Sigmoid colon (tissue), 7 donors: ENCODE measurements around the gene PHF1. TPM values are rescaled to one million over a fixed set of nuclear protein-coding genes. Genes with fewer than 3 reads are reported as not detected.

ENCODE experiments used
- DNase-seq: peaks from one replicate; pipeline ENCODE4 v3.0.0-alpha.2; 2019
- H3K27ac ChIP-seq, 4 donors: fragments of 200-600 bp; sonication (generic); one replicate each; pipeline ENCODE4 v1.5.1; 2016 to 2019; ENCODE audit warnings: mild to moderate bottlenecking in 1 of 4
- H3K27me3 ChIP-seq, 3 donors: fragments of 200-600 bp; sonication (generic); one replicate each; pipeline ENCODE4 v1.5.1; 2019; ENCODE audit warnings: mild to moderate bottlenecking in 1 of 3
- H3K36me3 ChIP-seq, 4 donors: fragments of 200-600 bp; sonication (generic); one replicate each; pipeline ENCODE4 v1.5.1; 2016 to 2019
- H3K4me1 ChIP-seq, 4 donors: fragments of 200-600 bp; sonication (generic); one replicate each; pipeline ENCODE4 v1.5.1; 2017 to 2019
- H3K4me3 ChIP-seq, 4 donors: fragments of 200-600 bp; sonication (generic); one replicate each; pipeline ENCODE4 v1.5.1; 2017 to 2019; ENCODE audit warnings: mild to moderate bottlenecking in 2 of 4, moderate library complexity in 1 of 4
- H3K9me3 ChIP-seq, 4 donors: fragments of 200-600 bp in 3 of 4; sonication (generic) in 3 of 4; one replicate each; pipeline versions ENCODE4 v1.5.1 to v1.6.1; 2013 to 2019
- CTCF ChIP-seq, 4 experiments: fragments of 450-650 bp in 3 of 4; fragments of 200-600 bp in 1 of 4; IDR thresholded peaks; one replicate each; pipeline ENCODE4 v1.5.1; 2016 to 2019; ENCODE audit warnings: antibody characterized with exemption in 4 of 4, mild to moderate bottlenecking in 3 of 4, moderate library complexity in 2 of 4
- EP300 ChIP-seq, 4 donors: sonication (generic); formaldehyde crosslinking; IDR thresholded peaks; one replicate each; pipeline ENCODE4 v1.6.1; 2017; ENCODE audit warnings: antibody characterized with exemption in 4 of 4
- POLR2A ChIP-seq, 2 donors: fragments of 450-650 bp; IDR thresholded peaks; one replicate each; pipeline ENCODE4 v1.6.1; 2016; ENCODE audit warnings: antibody characterized with exemption in 2 of 2, mild to moderate bottlenecking in 2 of 2, moderate library complexity in 2 of 2
- POLR2AphosphoS5 ChIP-seq, 4 donors: sonication (generic); formaldehyde crosslinking; IDR thresholded peaks; one replicate each; pipeline ENCODE4 v1.6.1; 2017; ENCODE audit warnings: antibody characterized with exemption in 4 of 4
- WGBS, 2 donors: extraction: QIAGEN DNeasy Blood & Tissue Kit; methylation state at CpG; one replicate each; pipeline ENCODE4 v1.1.7; 2013; 5-methylcytosine and 5-hydroxymethylcytosine counted together
- intact Hi-C: fragments of 100-400 bp; cut with DNase I; formaldehyde crosslinking; loops from one replicate; pipeline ENCODE4 v1.15.1; 2023
- polyA plus RNA-seq, 3 donors: library from polyadenylated mRNA; stranded (reverse); fragments of 200-250 nt; gene quantifications; one replicate each; pipeline ENCODE4 v1.2.3, GENCODE V29; 2013
- total RNA-seq, 4 donors: library from RNA; depleted of rRNA; stranded (reverse); fragments of >200 nt; gene quantifications; one replicate each; pipeline ENCODE4 v1.1.0, GENCODE V29; 2016
- donor health status: healthy with polysubstance abuse.
- donor health status: Bipolar disorder and iron deficiency.
- donor health status: healthy.

The PHF1 gene
- total and polyA plus RNA-seq, 7 donors: 22.4 to 82.3 (median 57.1) TPM

DNA sequence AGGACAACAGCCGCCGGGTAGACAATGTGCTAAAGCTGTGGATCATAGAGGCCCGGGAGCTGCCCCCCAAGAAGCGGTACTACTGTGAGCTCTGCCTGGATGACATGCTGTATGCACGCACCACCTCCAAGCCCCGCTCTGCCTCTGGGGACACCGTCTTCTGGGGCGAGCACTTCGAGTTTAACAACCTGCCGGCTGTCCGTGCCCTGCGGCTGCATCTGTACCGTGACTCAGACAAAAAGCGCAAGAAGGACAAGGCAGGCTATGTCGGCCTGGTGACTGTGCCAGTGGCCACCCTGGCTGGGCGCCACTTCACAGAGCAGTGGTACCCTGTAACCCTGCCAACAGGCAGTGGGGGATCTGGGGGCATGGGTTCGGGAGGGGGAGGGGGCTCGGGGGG, 26.9 kb downstream of the PHF1 start:
- no peaks in the 10 kb centered on the region for H3K9me3 ChIP-seq
- DNase-seq: no peak
- 95 to 96% methylated on average over 18 of the region's 18 CpGs for WGBS, 2 donors
- H3K27me3 ChIP-seq: no peaks in the 10 kb centered on the region
- no peak overlapping the region for H3K27ac ChIP-seq
- TF ChIP-seq POLR2A (IDR thresholded peaks at IDR 0.05) (no peak), CTCF (IDR thresholded peaks at IDR 0.05) (no peak), EP300 (IDR thresholded peaks at IDR 0.05) (no peak), POLR2AphosphoS5 (IDR thresholded peaks at IDR 0.05) (no peak)
- intact Hi-C loops: no loop called here
- H3K4me3 ChIP-seq: no peak overlapping the region
- peaks cover 0 to 18% (median 15%) of the 10 kb centered on the region in 4 donors for H3K4me1 ChIP-seq
- H3K36me3 ChIP-seq: peaks cover 26 to 72% (median 34%) of the 10 kb centered on the region in 4 donors

GRCh38 chr6:33438978-33439594, 28.3 kb downstream of the PHF1 start:
- DNase-seq: peak; percentile 11
- intact Hi-C loops: no loop called here
- H3K27me3 ChIP-seq: no peaks in the 10 kb centered on the region
- H3K9me3 ChIP-seq: no peaks in the 10 kb centered on the region
- no peak for TF ChIP-seq CTCF (IDR thresholded peaks at IDR 0.05)
- no peak overlapping the region for H3K4me3 ChIP-seq
- WGBS, 2 donors: 97 to 98% methylated on average over 3 of the region's 3 CpGs
- no peak overlapping the region for H3K27ac ChIP-seq
- H3K36me3 ChIP-seq: peaks cover 26 to 84% (median 45%) of the 10 kb centered on the region in 4 donors
- peaks cover 0 to 5% (median 1%) of the 10 kb centered on the region in 4 donors for H3K4me1 ChIP-seq

- Histone ChIP-seq H3K36me3 (peaks cover 24 to 93% (median 47%) of the 10 kb centered on the region in 4 donors), H3K4me1 (no peaks in the 10 kb centered on the region), H3K27ac (no peak overlapping the region), H3K9me3 (no peaks in the 10 kb centered on the region), H3K4me3 (no peak overlapping the region), H3K27me3 (no peaks in the 10 kb centered on the region)
- DNase-seq: peak; percentile 48
- WGBS, 2 donors: 77 to 82% methylated on average over 9 of the region's 9 CpGs
- TF ChIP-seq POLR2A (IDR thresholded peaks at IDR 0.05): no peak
- TF ChIP-seq EP300 (IDR thresholded peaks at IDR 0.05): no peak
- no peak for TF ChIP-seq CTCF (IDR thresholded peaks at IDR 0.05)
- no peak for TF ChIP-seq POLR2AphosphoS5 (IDR thresholded peaks at IDR 0.05)
- intact Hi-C loops: no loop called here
Observed at GRCh38 chr6:33439956-33440648, 29.3 kb downstream of the PHF1 start.

DNA sequence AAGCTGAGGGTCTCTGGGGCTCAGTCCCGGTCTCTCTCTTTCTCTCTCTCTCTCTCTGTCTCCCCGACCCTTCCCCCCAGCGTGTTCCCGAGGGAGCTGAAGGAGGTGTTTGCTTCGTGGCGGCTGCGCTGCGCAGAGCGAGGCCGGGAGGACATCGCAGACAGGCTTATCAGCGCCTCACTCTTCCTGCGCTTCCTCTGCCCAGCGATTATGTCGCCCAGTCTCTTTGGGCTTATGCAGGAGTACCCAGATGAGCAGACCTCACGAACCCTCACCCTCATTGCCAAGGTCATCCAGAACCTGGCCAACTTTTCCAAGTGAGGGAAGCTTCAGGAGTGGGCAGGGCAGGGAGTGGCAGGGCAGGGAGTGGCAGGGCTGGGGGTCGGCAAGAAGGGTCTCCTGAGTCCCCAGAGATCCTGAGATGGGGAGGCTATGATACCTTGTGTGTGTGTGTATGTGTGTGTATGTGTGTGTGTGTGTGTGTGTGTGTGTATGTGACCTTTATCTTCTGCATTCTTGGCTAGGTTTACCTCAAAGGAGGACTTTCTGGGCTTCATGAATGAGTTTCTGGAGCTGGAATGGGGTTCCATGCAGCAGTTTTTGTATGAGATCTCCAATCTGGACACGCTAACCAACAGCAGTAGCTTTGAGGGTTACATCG, 30.0 kb downstream of the PHF1 start:
- intact Hi-C loops: no loop called here
- WGBS, 2 donors: 85 to 90% methylated on average over 19 of the region's 19 CpGs
- DNase-seq: no peak

More for the DNA sequence above, 30.0 kb downstream of the PHF1 start:
- Histone ChIP-seq H3K27me3 (no peaks in the 10 kb centered on the region), H3K36me3 (peaks cover 21 to 91% (median 41%) of the 10 kb centered on the region in 4 donors), H3K4me1 (no peaks in the 10 kb centered on the region), H3K9me3 (no peaks in the 10 kb centered on the region), H3K4me3 (no peak overlapping the region), H3K27ac (no peak overlapping the region)
- TF ChIP-seq CTCF (IDR thresholded peaks at IDR 0.05) (no peak), EP300 (IDR thresholded peaks at IDR 0.05) (no peak), POLR2AphosphoS5 (IDR thresholded peaks at IDR 0.05) (no peak), POLR2A (IDR thresholded peaks at IDR 0.05) (no peak)
